H1 (cell line): Measurements from ENCODE around the gene ILKAP. TPM values are rescaled to one million over a fixed set of nuclear protein-coding genes. Genes with fewer than 3 reads are reported as not detected.

ENCODE experiments used
- CTCF ChIA-PET: fragments of 300-600 bp; sonication (Branson Sonifier 250); formaldehyde crosslinking; loops from one replicate; lab custom pipeline; 2021; ENCODE audit not compliant: partially characterized antibody; lab: Charles Lee
- POLR2A ChIA-PET: fragments of 300-600 bp; sonication (Branson Sonifier 250); formaldehyde crosslinking; loops from one replicate; lab custom pipeline; 2021; ENCODE audit warnings: inconsistent platforms; ENCODE audit not compliant: partially characterized antibody; lab: Charles Lee
- DNase-seq, 2 experiments: peaks; one replicate each; pipeline versions ENCODE4 v3.0.0 to v3.0.0-alpha.2; 2010 to 2022; ENCODE audit warnings: low spot score in 2 of 2, low read depth in 1 of 2, mixed read lengths in 1 of 2
- FAIRE-seq: peaks from 2 replicates; lab custom pipeline; 2011; peaks lifted over from hg19 to GRCh38; lab: Jason Lieb, UNC
- H2AFZ ChIP-seq: 2 replicates; pipeline ENCODE4 v1.8.1; 2012; ENCODE audit warnings: low read length, inconsistent platforms
- H2AK5ac ChIP-seq: 2 replicates; pipeline ENCODE4 v1.6.1; 2013; ENCODE audit warnings: low read depth, low read length
- H2BK120ac ChIP-seq: replicated peaks from 2 replicates; pipeline ENCODE3; 2013; ENCODE audit warnings: low read depth, low read length, inconsistent platforms
- H2BK12ac ChIP-seq: 2 replicates; pipeline ENCODE4 v1.6.1; 2013; ENCODE audit warnings: low read depth, low read length
- H2BK15ac ChIP-seq: 2 replicates; pipeline ENCODE4 v1.6.1; 2013; ENCODE audit warnings: low read length
- H2BK20ac ChIP-seq: 2 replicates; pipeline ENCODE4 v1.6.1; 2013; ENCODE audit warnings: low read length
- H2BK5ac ChIP-seq: 2 replicates; pipeline ENCODE4 v1.6.1; 2013; ENCODE audit warnings: low read depth, low read length
- H3K14ac ChIP-seq: 2 replicates; pipeline ENCODE4 v1.6.1; 2013; ENCODE audit warnings: inconsistent platforms; ENCODE audit not compliant: insufficient read length
- H3K18ac ChIP-seq: 2 replicates; pipeline ENCODE4 v1.6.1; 2013; ENCODE audit warnings: low read length; ENCODE audit errors: extremely low read depth
- H3K23ac ChIP-seq: 2 replicates; pipeline ENCODE4 v1.6.1; 2013; ENCODE audit warnings: inconsistent platforms; ENCODE audit not compliant: insufficient read length
- H3K23me2 ChIP-seq: 2 replicates; pipeline ENCODE4 v1.6.1; 2013; ENCODE audit warnings: low read depth, low read length
- H3K27ac ChIP-seq: 2 replicates; pipeline ENCODE4 v1.6.1; 2011; ENCODE audit warnings: low read depth, low read length, inconsistent platforms
- H3K27me3 ChIP-seq, 4 experiments: replicated peaks in 1 of 4; 1 replicate in 1 of 4; 2 replicates in 3 of 4; pipeline versions ENCODE4 v1.6.1 to v1.8.1; 2011 to 2013; ENCODE audit warnings: low read length in 3 of 4, mild to moderate bottlenecking in 3 of 4, inconsistent platforms in 2 of 4, mixed read lengths in 2 of 4, moderate library complexity in 1 of 4; ENCODE audit not compliant: control insufficient read depth in 3 of 4, insufficient read depth in 3 of 4; ENCODE audit errors: extremely low read depth in 1 of 4
- H3K36me3 ChIP-seq, 4 experiments: 2 replicates each; pipeline versions ENCODE4 v1.6.1 to v1.8.1; 2011 to 2013; ENCODE audit warnings: mild to moderate bottlenecking in 4 of 4, low read length in 3 of 4, moderate library complexity in 2 of 4, control low read depth in 1 of 4, inconsistent platforms in 1 of 4; ENCODE audit not compliant: insufficient read depth in 4 of 4, control insufficient read depth in 2 of 4
- H3K4ac ChIP-seq: replicated peaks from 2 replicates; pipeline ENCODE3; 2013; ENCODE audit warnings: low read length, low read depth, mixed read lengths, inconsistent platforms; ENCODE audit not compliant: insufficient read length
- H3K4me1 ChIP-seq, 4 experiments: replicated peaks in 1 of 4; 1 replicate in 1 of 4; 2 replicates in 3 of 4; pipeline versions ENCODE4 v1.6.1 to v1.8.1; 2011 to 2013; ENCODE audit warnings: low read length in 3 of 4, inconsistent platforms in 2 of 4, mixed read lengths in 1 of 4; ENCODE audit not compliant: insufficient read depth in 4 of 4, control insufficient read depth in 3 of 4
- H3K4me2 ChIP-seq, 2 experiments: 2 replicates each; pipeline versions ENCODE4 v1.6.1 to v1.8.1; 2011 to 2013; ENCODE audit warnings: low read depth in 2 of 2, low read length in 2 of 2, control low read depth in 1 of 2, inconsistent platforms in 1 of 2, mild to moderate bottlenecking in 1 of 2; ENCODE audit not compliant: insufficient read depth in 1 of 2
- H3K4me3 ChIP-seq, 4 experiments: fragments of 200-600, 300-600 bp in 1 of 4; sonication (generic), shearing (Covaris generic), sonication (Bioruptor Twin) in 1 of 4; 2 replicates each; pipeline versions ENCODE4 v1.5.1 to v1.8.1; 2011 to 2016; ENCODE audit warnings: low read length in 4 of 4, low read depth in 3 of 4, control low read depth in 2 of 4, inconsistent platforms in 2 of 4, mild to moderate bottlenecking in 2 of 4, mixed read lengths in 1 of 4, moderate library complexity in 1 of 4; ENCODE audit not compliant: insufficient read depth in 2 of 4; ENCODE audit errors: extremely low read depth in 1 of 4
- H3K56ac ChIP-seq: replicated peaks from 2 replicates; pipeline ENCODE3; 2013; ENCODE audit warnings: low read depth, mild to moderate bottlenecking, mixed read lengths, low read length, inconsistent platforms; ENCODE audit not compliant: insufficient read length
- H3K79me1 ChIP-seq: 2 replicates; pipeline ENCODE4 v1.6.1; 2013; ENCODE audit warnings: low read depth, low read length, control low read depth
- H3K79me2 ChIP-seq, 2 experiments: 2 replicates each; pipeline versions ENCODE4 v1.6.1 to v1.8.1; 2012 to 2013; ENCODE audit warnings: low read length in 2 of 2, mild to moderate bottlenecking in 2 of 2, inconsistent platforms in 1 of 2; ENCODE audit not compliant: insufficient read depth in 2 of 2, control insufficient read depth in 1 of 2
- H3K9ac ChIP-seq, 4 experiments: replicated peaks in 1 of 4; 1 replicate in 1 of 4; 2 replicates in 3 of 4; pipeline versions ENCODE4 v1.6.1 to v1.8.1; 2011 to 2013; ENCODE audit warnings: low read depth in 3 of 4, low read length in 3 of 4, control low read depth in 2 of 4, mild to moderate bottlenecking in 2 of 4, moderate library complexity in 2 of 4, inconsistent platforms in 1 of 4; ENCODE audit errors: extremely low read depth in 1 of 4
- H3K9me3 ChIP-seq, 2 experiments: 2 replicates each; pipeline versions ENCODE4 v1.6.1 to v1.8.1; 2012 to 2013; ENCODE audit warnings: mild to moderate bottlenecking in 2 of 2, moderate library complexity in 2 of 2, control low read depth in 1 of 2, inconsistent platforms in 1 of 2, low read depth in 1 of 2, low read length in 1 of 2, mixed read lengths in 1 of 2; ENCODE audit not compliant: insufficient read depth in 2 of 2
- H4K20me1 ChIP-seq, 2 experiments: replicated peaks in 1 of 2; 2 replicates each; pipeline versions ENCODE3 to v1.8.1; 2011 to 2013; ENCODE audit warnings: inconsistent platforms in 2 of 2, low read length in 2 of 2, mild to moderate bottlenecking in 1 of 2; ENCODE audit not compliant: insufficient read depth in 2 of 2, control insufficient read depth in 1 of 2
- H4K5ac ChIP-seq: 2 replicates; pipeline ENCODE4 v1.6.1; 2013; ENCODE audit warnings: low read length, low read depth, mixed read lengths, inconsistent platforms; ENCODE audit not compliant: insufficient read length
- H4K8ac ChIP-seq: 2 replicates; pipeline ENCODE4 v1.8.0; 2013; ENCODE audit warnings: mild to moderate bottlenecking, moderate library complexity, low read length, inconsistent platforms; ENCODE audit not compliant: insufficient read depth; ENCODE audit errors: extremely low read depth
- H4K91ac ChIP-seq: replicated peaks from 2 replicates; pipeline ENCODE3; 2013; ENCODE audit warnings: low read length, mixed read lengths, inconsistent platforms; ENCODE audit not compliant: insufficient read length
- ASH2L ChIP-seq: fragments of 200-600, 300-600 bp; sonication (generic); IDR thresholded peaks from one replicate; pipeline ENCODE4 v1.7.1; 2017; ENCODE audit warnings: low read length
- CTBP2 ChIP-seq: IDR thresholded peaks from 2 replicates; pipeline ENCODE4 v1.7.0; 2011; ENCODE audit warnings: borderline replicate concordance, mild to moderate bottlenecking, moderate library complexity, mixed read lengths, low read length; ENCODE audit not compliant: insufficient read depth, insufficient read length
- GABPA ChIP-seq: IDR thresholded peaks from 2 replicates; pipeline ENCODE4 v1.6.1; 2011; ENCODE audit warnings: mild to moderate bottlenecking, low read length, moderate library complexity, borderline replicate concordance; ENCODE audit not compliant: insufficient read depth
- KDM1A ChIP-seq: fragments of 200-600, 300-600 bp; sonication (generic); IDR thresholded peaks from 2 replicates; pipeline ENCODE4 v1.7.1; 2016; ENCODE audit warnings: mild to moderate bottlenecking, low read length, borderline replicate concordance
- PHF8 ChIP-seq: fragments of 200-600 bp; sonication (generic); conservative IDR thresholded peaks from 2 replicates; pipeline ENCODE4 v1.7.1; 2012; ENCODE audit warnings: low read depth, mild to moderate bottlenecking, inconsistent platforms, low read length, moderate library complexity
- RAD21 ChIP-seq, 2 experiments: IDR thresholded peaks in 1 of 2; conservative IDR thresholded peaks in 1 of 2; 2 replicates each; pipeline ENCODE4 v1.6.1; 2011; ENCODE audit warnings: low read depth in 2 of 2, low read length in 2 of 2, improper control_type of control experiment in 1 of 2, inconsistent platforms in 1 of 2, mild to moderate bottlenecking in 1 of 2, moderate library complexity in 1 of 2
- WGBS, 2 experiments: shearing (Covaris generic) in 1 of 2; methylation state at CpG; one replicate each; pipeline versions ENCODE4 v1.1.6 to v1.1.7; 2013 to 2015; ENCODE audit warnings: low lambda C conversion rate in 2 of 2, mixed read lengths in 2 of 2, inconsistent platforms in 1 of 2, low coverage in 1 of 2, missing lambda C conversion rate in 1 of 2; ENCODE audit not compliant: insufficient replicate concordance in 2 of 2, insufficient coverage in 1 of 2, insufficient read length in 1 of 2; ENCODE audit errors: extremely low coverage in 1 of 2, missing lambda C conversion rate in 1 of 2; 5-methylcytosine and 5-hydroxymethylcytosine counted together
- polyA plus RNA-seq, 7 experiments: library from polyadenylated mRNA; depleted of rRNA in 3 of 7; stranded (reverse) in 5 of 7; unstranded in 2 of 7; fragments of >200 nt in 5 of 7; fragments of 200-250 nt in 2 of 7; gene quantifications; 1 replicate in 5 of 7; 2 replicates in 1 of 7; 4 replicates in 1 of 7; pipeline versions ENCODE4 v1.2.1 to v1.2.3, GENCODE V29; 2011 to 2013; ENCODE audit warnings: missing spikeins in 2 of 7, mixed read lengths in 2 of 7
- total RNA-seq: library from RNA; stranded (reverse); fragmentation: NEBNext Ultra II Directional; extraction: Animal tissue kit (Norgen Biotek cat#: 25700); gene quantifications from 2 replicates; pipeline ENCODE4 v1.2.1, GENCODE V29; 2021
- TF ChIP-seq, protein P1 (sequence below), 3 experiments: IDR thresholded peaks; 1 replicate in 2 of 3; 2 replicates in 1 of 3; pipeline versions ENCODE4 v1.5.1 to v1.6.1; 2011; ENCODE audit warnings: low read length in 3 of 3, mild to moderate bottlenecking in 3 of 3, inconsistent platforms in 2 of 3, low read depth in 1 of 3, moderate library complexity in 1 of 3; ENCODE audit not compliant: insufficient read depth in 1 of 3; ENCODE audit errors: control extremely low read depth in 1 of 3

The ILKAP gene
- total and polyA plus RNA-seq, 2 of the 8 experiments (the other 6 are each of a cell fraction or from before 2014, with no cell fraction given): 23.5 to 33.8 TPM

DNA sequence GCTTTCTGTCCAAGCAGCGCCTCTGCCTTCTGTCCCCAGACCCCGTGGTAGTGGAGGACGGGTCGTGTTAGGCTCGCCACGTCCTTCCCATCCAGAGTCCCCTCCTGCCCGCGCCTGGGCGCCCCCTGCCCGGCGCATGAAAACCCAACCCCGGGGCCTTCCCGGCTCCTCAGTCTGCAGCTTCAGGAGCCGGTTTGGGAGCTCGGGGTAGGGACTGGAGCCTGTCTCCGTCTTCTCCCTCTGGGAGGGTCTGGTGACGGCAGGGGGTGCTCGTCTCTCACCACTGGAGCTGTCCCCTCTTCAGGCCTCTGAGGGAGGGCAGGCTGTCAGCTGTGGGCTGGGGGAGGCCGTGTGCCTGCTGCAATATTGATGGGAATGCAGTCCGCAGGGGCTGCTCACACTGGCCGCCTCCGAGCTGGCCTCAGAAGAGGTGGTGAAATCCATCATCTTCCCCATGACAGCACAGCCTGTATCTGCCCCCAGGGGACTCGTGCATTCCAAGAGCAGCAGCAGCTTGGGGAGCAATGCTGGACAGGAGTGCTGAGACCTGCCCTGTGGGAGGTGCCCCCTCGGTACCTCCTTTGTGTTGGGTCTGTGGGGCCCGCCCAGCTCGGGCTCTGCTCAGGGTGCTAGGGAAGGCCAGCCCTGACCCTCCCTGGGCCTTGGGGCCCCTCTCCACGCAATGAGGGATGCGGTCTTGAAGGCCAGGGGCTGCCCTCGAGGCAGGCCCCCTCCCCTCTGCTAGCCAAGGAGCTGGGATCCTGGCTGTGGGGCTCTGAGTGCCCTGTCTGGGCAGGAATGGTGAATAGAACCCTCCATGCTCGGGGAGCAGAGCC, 82.8 kb downstream of the ILKAP start:
- CTCF ChIA-PET: interaction anchor here (0.6 to 3.0 kb wide), 9 partner anchors 12 to 270 kb away, joined by 3 to 27 read pairs (median 7); partner anchors contain the start of gene KLHL30
- Histone ChIP-seq H3K4me1 (peaks cover 0 to 6% (median 2%) of the 10 kb centered on the region in 4 experiments; a peak in 3 of 7 replicates), H3K9me3 (peaks cover 0 to 5% of the 10 kb centered on the region in 2 experiments; a peak in 1 of 4 replicates), H3K56ac (no peak overlapping the region), H3K23ac (no peak overlapping the region), H3K36me3 (no peaks in the 10 kb centered on the region), H4K8ac (peak overlapping the region; percentile 29; the same call in 1 of the 2 replicates), H4K5ac (no peak overlapping the region), H3K79me1 (no peaks in the 10 kb centered on the region), H2BK15ac (peak overlapping the region; percentile 61; the same call in 1 of the 2 replicates), H2AK5ac (no peak overlapping the region), H3K27ac (no peak overlapping the region), H3K18ac (no peak overlapping the region; the same call in 1 of the 2 replicates), H3K27me3 (no peaks in the 10 kb centered on the region; a peak in 1 of 7 replicates), H3K4me2 (no peak overlapping the region; a peak in 1 of 4 replicates), H2AFZ (no peak overlapping the region), H4K20me1 (peaks cover 0 to 3% of the 10 kb centered on the region in 2 experiments), H3K79me2 (no peaks in the 10 kb centered on the region), H3K4ac (no peak overlapping the region), H3K4me3 (no peak overlapping the region), H2BK5ac (no peak overlapping the region), H2BK12ac (no peak overlapping the region), H2BK20ac (no peak overlapping the region; the same call in 1 of the 2 replicates), H3K9ac (no peak overlapping the region), H3K14ac (no peak overlapping the region), H3K23me2 (peaks cover 15% of the 10 kb centered on the region; the same call in 1 of the 2 replicates), H4K91ac (no peak overlapping the region), H2BK120ac (no peak overlapping the region)
- WGBS, 2 experiments: 75% methylated on average over 18 of the region's 30 CpGs; no CpG with 5 or more reads in 1 of the 2 experiments
- FAIRE-seq: no peak
- POLR2A ChIA-PET: interaction anchor here (0.9 to 1.0 kb wide), 2 partner anchors 12 to 21 kb away, joined by 3 to 4 read pairs; partner anchors contain the start of gene ESPNL
- DNase-seq: no peak
- TF ChIP-seq KDM1A: no peak
- TF ChIP-seq ASH2L: no peak
- TF ChIP-seq PHF8: no peak
- TF ChIP-seq CTBP2: no peak
- peak; percentile 24 to 50; a peak in 3 of 4 replicates for TF ChIP-seq RAD21 (IDR thresholded peaks at IDR 0.05 in 1 of 2, conservative IDR thresholded peaks at IDR 0.05 in 1 of 2; ENCODE audit: low read depth in 2 of 2, low read length in 2 of 2)
- 0 out of 2 replicates have a peak, but pooled peaks have one; percentile 10 for TF ChIP-seq GABPA
- TF ChIP-seq, protein P1, sequence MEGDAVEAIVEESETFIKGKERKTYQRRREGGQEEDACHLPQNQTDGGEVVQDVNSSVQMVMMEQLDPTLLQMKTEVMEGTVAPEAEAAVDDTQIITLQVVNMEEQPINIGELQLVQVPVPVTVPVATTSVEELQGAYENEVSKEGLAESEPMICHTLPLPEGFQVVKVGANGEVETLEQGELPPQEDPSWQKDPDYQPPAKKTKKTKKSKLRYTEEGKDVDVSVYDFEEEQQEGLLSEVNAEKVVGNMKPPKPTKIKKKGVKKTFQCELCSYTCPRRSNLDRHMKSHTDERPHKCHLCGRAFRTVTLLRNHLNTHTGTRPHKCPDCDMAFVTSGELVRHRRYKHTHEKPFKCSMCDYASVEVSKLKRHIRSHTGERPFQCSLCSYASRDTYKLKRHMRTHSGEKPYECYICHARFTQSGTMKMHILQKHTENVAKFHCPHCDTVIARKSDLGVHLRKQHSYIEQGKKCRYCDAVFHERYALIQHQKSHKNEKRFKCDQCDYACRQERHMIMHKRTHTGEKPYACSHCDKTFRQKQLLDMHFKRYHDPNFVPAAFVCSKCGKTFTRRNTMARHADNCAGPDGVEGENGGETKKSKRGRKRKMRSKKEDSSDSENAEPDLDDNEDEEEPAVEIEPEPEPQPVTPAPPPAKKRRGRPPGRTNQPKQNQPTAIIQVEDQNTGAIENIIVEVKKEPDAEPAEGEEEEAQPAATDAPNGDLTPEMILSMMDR (IDR thresholded peaks at IDR 0.05; ENCODE audit: control extremely low read depth in 1 of 3, insufficient read depth in 1 of 3, low read depth in 1 of 3, low read length in 3 of 3): peak in 2 of 3 experiments; percentile 11 to 21; a peak in 3 of 4 replicates
